SK-N-MC (cell line): ENCODE results near the gene AMN.

Source experiments
- EZH2 ChIP-seq: fragments of 200-600 bp; sonication (generic); IDR thresholded peaks from one replicate; pipeline ENCODE4 v1.6.1; 2017; ENCODE audit warnings: antibody characterized with exemption
- FOXP2 ChIP-seq: optimal IDR thresholded peaks from 2 replicates; pipeline ENCODE3; 2011; ENCODE audit warnings: mild to moderate bottlenecking, moderate library complexity; ENCODE audit not compliant: insufficient read depth; ENCODE audit errors: extremely low read length, control extremely low read depth
- POLR2AphosphoS5 ChIP-seq: IDR thresholded peaks from 2 replicates; pipeline ENCODE4 v1.6.1; 2012; ENCODE audit warnings: mild to moderate bottlenecking, low read depth, low read length, borderline replicate concordance

- no peak for TF ChIP-seq EZH2
- TF ChIP-seq POLR2AphosphoS5: no peak
- no peak for TF ChIP-seq FOXP2
These were observed 24.2 kb upstream of the AMN start for GRCh38 chr14:102898298-102898697.
